ENCODE results near the gene CCDC60. TPM values are rescaled to one million over a fixed set of nuclear protein-coding genes. Genes with fewer than 3 reads are reported as not detected.

Gene CCDC60
- total RNA-seq, 1 experiment from 2014 or later, result not detected

DNA sequence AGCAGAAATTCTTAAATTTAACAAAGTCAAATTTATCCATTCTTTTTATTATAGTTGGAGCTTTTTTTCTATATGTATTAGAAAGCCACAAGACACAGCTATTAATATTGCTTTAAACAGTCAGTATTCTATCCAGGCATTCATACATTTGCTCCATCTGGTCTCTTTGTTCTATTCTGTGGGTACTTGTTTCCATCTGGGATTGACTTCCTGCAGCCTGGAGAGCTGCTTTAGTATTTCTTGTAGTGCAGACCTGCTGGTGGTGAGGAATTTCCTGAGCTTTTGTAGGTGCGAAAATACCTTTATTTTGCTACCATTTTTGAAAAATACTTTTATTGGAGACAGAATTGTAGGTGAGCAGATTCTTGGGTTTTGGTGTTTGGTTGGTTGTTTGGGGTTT lies 29.0 kb downstream of the CCDC60 start:
- H3K4me1 Mint-ChIP-seq (ENCODE audit: low read depth, unreplicated experiment), result no peaks in the 10 kb centered on the region
- CTCF ChIA-PET, result interaction anchor here (0.6 kb wide), 1 partner anchor 115 kb away, joined by 3 read pairs; no protein-coding TSS in a partner anchor
- peaks cover 1% of the 10 kb centered on the region for H3K9me3 Mint-ChIP-seq (ENCODE audit: low read depth, unreplicated experiment)

DNA sequence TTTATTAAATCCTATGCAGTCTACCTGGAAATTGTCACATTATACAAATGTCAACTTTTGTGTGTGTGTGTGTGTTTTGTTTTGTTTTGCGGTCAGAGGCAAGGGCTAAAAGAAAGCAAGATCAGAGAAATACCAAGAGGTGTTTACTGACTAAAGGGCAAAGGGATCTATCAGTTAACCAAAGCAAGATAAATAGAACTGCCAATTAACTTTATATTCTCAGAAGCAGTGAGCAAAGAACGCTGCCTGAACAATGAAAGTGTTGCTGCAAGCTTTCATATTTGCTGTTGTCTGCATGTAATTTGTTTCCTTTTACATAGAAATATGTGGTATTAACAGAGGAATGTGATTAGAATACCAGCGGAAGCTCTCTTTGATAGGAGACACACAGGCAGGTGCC lies 30.9 kb downstream of the CCDC60 start:
- no peak for DNase-seq
- CTCF ChIA-PET, result no interaction called here
- Mint-ChIP-seq H3K4me1 (ENCODE audit: low read depth, unreplicated experiment) (no peaks in the 10 kb centered on the region), H3K27me3 (ENCODE audit: unreplicated experiment) (peaks cover 59% of the 10 kb centered on the region), H3K4me3 (ENCODE audit: low read depth, unreplicated experiment) (no peak overlapping the region), H3K36me3 (ENCODE audit: insufficient read depth, unreplicated experiment) (no peaks in the 10 kb centered on the region), H3K27ac (ENCODE audit: unreplicated experiment) (no peak overlapping the region), H3K9me3 (ENCODE audit: low read depth, unreplicated experiment) (peaks cover 3% of the 10 kb centered on the region)
- TF ChIP-seq, protein P1, sequence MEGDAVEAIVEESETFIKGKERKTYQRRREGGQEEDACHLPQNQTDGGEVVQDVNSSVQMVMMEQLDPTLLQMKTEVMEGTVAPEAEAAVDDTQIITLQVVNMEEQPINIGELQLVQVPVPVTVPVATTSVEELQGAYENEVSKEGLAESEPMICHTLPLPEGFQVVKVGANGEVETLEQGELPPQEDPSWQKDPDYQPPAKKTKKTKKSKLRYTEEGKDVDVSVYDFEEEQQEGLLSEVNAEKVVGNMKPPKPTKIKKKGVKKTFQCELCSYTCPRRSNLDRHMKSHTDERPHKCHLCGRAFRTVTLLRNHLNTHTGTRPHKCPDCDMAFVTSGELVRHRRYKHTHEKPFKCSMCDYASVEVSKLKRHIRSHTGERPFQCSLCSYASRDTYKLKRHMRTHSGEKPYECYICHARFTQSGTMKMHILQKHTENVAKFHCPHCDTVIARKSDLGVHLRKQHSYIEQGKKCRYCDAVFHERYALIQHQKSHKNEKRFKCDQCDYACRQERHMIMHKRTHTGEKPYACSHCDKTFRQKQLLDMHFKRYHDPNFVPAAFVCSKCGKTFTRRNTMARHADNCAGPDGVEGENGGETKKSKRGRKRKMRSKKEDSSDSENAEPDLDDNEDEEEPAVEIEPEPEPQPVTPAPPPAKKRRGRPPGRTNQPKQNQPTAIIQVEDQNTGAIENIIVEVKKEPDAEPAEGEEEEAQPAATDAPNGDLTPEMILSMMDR (IDR thresholded peaks at IDR 0.05; ENCODE audit: unreplicated experiment), result no peak
- intact Hi-C loops (cut with micrococcal nuclease; ENCODE audit: unreplicated experiment), result no loop called here
- no TSS peak for BruUV-seq (replicated peaks)

More for the DNA sequence above, 29.0 kb downstream of the CCDC60 start:
- Mint-ChIP-seq H3K4me3 (ENCODE audit: low read depth, unreplicated experiment) (no peak overlapping the region), H3K36me3 (ENCODE audit: insufficient read depth, unreplicated experiment) (no peaks in the 10 kb centered on the region), H3K27ac (ENCODE audit: unreplicated experiment) (no peak overlapping the region), H3K27me3 (ENCODE audit: unreplicated experiment) (peaks cover 47% of the 10 kb centered on the region)
- intact Hi-C loops (cut with micrococcal nuclease; ENCODE audit: unreplicated experiment), result no loop called here
- TF ChIP-seq, protein P1 (IDR thresholded peaks at IDR 0.05; ENCODE audit: unreplicated experiment), result no peak
- no TSS peak for BruUV-seq (replicated peaks)
- DNase-seq, result no peak

DNA sequence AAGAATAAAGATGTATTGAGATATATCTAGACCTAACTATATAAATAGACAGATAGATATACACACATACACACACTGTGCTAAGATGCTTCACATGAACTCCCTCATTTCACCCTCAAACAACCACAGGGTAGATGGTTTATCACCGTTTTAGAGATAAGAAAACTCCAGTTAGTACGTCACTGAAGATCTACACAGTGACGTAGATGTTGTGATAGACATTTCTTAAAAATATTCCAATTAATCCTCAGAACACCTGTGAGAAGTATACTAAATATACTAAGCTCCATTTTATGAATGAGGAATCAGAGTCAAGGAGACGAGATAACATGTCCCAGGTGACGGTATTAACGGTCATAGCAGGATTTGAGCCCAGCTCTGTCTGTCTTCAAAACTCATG lies 31.5 kb downstream of the CCDC60 start:
- H3K36me3 Mint-ChIP-seq (ENCODE audit: insufficient read depth, unreplicated experiment), result no peaks in the 10 kb centered on the region
- no peaks in the 10 kb centered on the region for H3K4me1 Mint-ChIP-seq (ENCODE audit: low read depth, unreplicated experiment)
- TF ChIP-seq, protein P1 (IDR thresholded peaks at IDR 0.05; ENCODE audit: unreplicated experiment), result no peak
- CTCF ChIA-PET, result no interaction called here
- intact Hi-C loops (cut with micrococcal nuclease; ENCODE audit: unreplicated experiment), result no loop called here
- BruUV-seq (replicated peaks), result no TSS peak
- H3K4me3 Mint-ChIP-seq (ENCODE audit: low read depth, unreplicated experiment), result no peak overlapping the region
- no peak overlapping the region for H3K27ac Mint-ChIP-seq (ENCODE audit: unreplicated experiment)
- peaks cover 3% of the 10 kb centered on the region for H3K9me3 Mint-ChIP-seq (ENCODE audit: low read depth, unreplicated experiment)
- H3K27me3 Mint-ChIP-seq (ENCODE audit: unreplicated experiment), result peaks cover 59% of the 10 kb centered on the region
- no peak for DNase-seq

DNA sequence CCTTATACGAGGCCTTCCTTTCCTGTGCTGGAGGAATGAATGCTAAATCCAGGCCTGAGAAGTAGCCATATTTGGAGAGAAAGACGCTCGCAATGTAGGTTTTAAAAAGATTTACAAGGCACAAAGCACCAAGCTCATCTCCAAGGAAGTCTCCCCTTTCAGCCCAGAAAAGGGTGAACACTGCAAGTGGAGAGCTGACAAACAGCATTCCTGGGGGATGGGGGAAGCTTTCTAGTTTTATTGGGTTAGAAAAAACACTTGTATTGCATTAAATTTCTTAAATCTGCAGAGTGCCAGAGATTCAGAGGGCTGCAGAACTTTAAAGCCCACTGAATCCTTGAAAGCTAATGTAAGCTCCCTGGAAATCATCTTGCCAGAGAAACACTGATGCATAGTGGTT lies 34.6 kb downstream of the CCDC60 start:
- TF ChIP-seq, protein P1 (IDR thresholded peaks at IDR 0.05; ENCODE audit: unreplicated experiment), result no peak
- Mint-ChIP-seq H3K27ac (ENCODE audit: unreplicated experiment) (no peak overlapping the region), H3K9me3 (ENCODE audit: low read depth, unreplicated experiment) (peaks cover 3% of the 10 kb centered on the region), H3K4me1 (ENCODE audit: low read depth, unreplicated experiment) (no peaks in the 10 kb centered on the region), H3K36me3 (ENCODE audit: insufficient read depth, unreplicated experiment) (no peaks in the 10 kb centered on the region), H3K27me3 (ENCODE audit: unreplicated experiment) (peaks cover 52% of the 10 kb centered on the region), H3K4me3 (ENCODE audit: low read depth, unreplicated experiment) (no peak overlapping the region)
- DNase-seq, result no peak
- BruUV-seq (replicated peaks), result no TSS peak
- CTCF ChIA-PET, result interaction anchor here (0.6 to 0.7 kb wide), 2 partner anchors 396 to 873 kb away, joined by 3 to 5 read pairs; no protein-coding TSS in a partner anchor
- intact Hi-C loops (cut with micrococcal nuclease; ENCODE audit: unreplicated experiment), result no loop called here

Measured in Calu3 (cell line).